SU-DHL-6 (cell line): Measurements from ENCODE around the gene ALG5.

Experiments used
- EZH2phosphoT487 ChIP-seq: fragments of 200-600 bp; sonication (generic), shearing (Covaris generic); conservative IDR thresholded peaks from 2 replicates; pipeline ENCODE4 v1.6.1; 2018; ENCODE audit warnings: mild to moderate bottlenecking, antibody characterized with exemption, low read length, moderate library complexity, mixed read lengths
- TF ChIP-seq, protein P1 (sequence below): fragments of 200-600 bp; sonication (generic); IDR thresholded peaks from one replicate; pipeline ENCODE4 v1.5.1; 2017; ENCODE audit warnings: antibody characterized with exemption, mild to moderate bottlenecking, low read length, moderate library complexity; ENCODE audit not compliant: insufficient read depth, poor library complexity, severe bottlenecking

DNA sequence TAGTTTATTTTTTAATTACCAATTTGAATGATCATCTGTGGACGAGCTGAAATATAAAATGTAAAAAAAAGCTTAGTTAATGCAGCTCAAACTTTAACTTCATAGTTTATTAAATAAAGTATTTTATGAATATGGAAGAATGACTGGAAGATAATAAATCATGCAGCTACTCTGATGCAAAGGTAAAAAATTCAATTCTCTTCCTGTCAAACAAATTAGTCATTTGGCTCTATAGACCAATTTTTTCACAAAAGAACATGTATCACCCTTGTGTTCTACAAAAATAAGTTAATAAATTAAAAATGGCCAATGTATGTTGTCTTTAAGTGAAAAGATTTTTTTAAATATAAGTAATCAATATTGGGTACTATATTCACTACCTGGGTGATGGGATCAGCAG lies 27.6 kb upstream of the ALG5 start:
- TF ChIP-seq, protein P1, sequence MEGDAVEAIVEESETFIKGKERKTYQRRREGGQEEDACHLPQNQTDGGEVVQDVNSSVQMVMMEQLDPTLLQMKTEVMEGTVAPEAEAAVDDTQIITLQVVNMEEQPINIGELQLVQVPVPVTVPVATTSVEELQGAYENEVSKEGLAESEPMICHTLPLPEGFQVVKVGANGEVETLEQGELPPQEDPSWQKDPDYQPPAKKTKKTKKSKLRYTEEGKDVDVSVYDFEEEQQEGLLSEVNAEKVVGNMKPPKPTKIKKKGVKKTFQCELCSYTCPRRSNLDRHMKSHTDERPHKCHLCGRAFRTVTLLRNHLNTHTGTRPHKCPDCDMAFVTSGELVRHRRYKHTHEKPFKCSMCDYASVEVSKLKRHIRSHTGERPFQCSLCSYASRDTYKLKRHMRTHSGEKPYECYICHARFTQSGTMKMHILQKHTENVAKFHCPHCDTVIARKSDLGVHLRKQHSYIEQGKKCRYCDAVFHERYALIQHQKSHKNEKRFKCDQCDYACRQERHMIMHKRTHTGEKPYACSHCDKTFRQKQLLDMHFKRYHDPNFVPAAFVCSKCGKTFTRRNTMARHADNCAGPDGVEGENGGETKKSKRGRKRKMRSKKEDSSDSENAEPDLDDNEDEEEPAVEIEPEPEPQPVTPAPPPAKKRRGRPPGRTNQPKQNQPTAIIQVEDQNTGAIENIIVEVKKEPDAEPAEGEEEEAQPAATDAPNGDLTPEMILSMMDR = no peak
- TF ChIP-seq EZH2phosphoT487 = no peak
